ENCODE data around the gene LRRC8D.

DNA sequence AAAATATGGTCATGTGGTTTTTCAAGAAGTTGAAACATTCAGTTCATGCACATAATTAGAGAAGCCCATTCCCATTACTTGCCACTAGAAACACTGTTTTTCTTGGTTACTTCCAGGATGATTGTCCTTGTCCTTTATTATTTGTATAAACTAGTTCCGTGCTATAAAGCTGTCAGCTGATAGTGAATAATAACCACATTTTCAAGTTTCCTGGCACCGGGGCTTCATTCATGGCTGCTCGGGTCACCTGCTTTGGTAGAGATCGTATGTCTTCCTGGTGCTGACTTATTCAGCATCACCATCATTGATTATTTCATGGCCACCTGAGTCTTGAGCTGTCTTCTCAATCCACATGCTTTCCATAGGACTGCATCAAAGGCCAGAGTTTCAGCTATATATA is 111.1 kb downstream of the LRRC8D start:
- TF ChIP-seq, protein P1, sequence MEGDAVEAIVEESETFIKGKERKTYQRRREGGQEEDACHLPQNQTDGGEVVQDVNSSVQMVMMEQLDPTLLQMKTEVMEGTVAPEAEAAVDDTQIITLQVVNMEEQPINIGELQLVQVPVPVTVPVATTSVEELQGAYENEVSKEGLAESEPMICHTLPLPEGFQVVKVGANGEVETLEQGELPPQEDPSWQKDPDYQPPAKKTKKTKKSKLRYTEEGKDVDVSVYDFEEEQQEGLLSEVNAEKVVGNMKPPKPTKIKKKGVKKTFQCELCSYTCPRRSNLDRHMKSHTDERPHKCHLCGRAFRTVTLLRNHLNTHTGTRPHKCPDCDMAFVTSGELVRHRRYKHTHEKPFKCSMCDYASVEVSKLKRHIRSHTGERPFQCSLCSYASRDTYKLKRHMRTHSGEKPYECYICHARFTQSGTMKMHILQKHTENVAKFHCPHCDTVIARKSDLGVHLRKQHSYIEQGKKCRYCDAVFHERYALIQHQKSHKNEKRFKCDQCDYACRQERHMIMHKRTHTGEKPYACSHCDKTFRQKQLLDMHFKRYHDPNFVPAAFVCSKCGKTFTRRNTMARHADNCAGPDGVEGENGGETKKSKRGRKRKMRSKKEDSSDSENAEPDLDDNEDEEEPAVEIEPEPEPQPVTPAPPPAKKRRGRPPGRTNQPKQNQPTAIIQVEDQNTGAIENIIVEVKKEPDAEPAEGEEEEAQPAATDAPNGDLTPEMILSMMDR (IDR thresholded peaks at IDR 0.05 in 2 of 3, conservative IDR thresholded peaks at IDR 0.05 in 1 of 3; ENCODE audit: borderline replicate concordance in 1 of 3, insufficient read depth in 1 of 3, low read depth in 2 of 3, low read length in 2 of 3): no peak
- TF ChIP-seq POLR2A (IDR thresholded peaks at IDR 0.05; ENCODE audit: borderline replicate concordance, extremely low read depth, insufficient read depth, insufficient read length): no peak
- TF ChIP-seq CEBPB (IDR thresholded peaks at IDR 0.05; ENCODE audit: low read depth): no peak

All from HCT116 (cell line).